Subcutaneous abdominal adipose tissue (tissue), 5 donors: ENCODE data around the gene ARRB1.
A peak's percentile ranks its signal among the peaks of the same experiment; 100 is the strongest.

Experiments
- H3K27ac ChIP-seq: one replicate; pipeline ENCODE4 v1.7.0; 2013; ENCODE audit warnings: low read depth, mild to moderate bottlenecking, inconsistent platforms, low read length, moderate library complexity
- H3K27me3 ChIP-seq, 5 donors: one replicate each; pipeline ENCODE4 v1.7.0; 2013; ENCODE audit warnings: low read length in 5 of 5, inconsistent platforms in 1 of 5; ENCODE audit not compliant: control insufficient read depth in 5 of 5, insufficient read depth in 4 of 5
- H3K36me3 ChIP-seq, 5 donors: one replicate each; pipeline ENCODE4 v1.7.0; 2013; ENCODE audit warnings: low read length in 5 of 5; ENCODE audit not compliant: control insufficient read depth in 5 of 5, insufficient read depth in 5 of 5
- H3K4me1 ChIP-seq, 5 donors: one replicate each; pipeline ENCODE4 v1.7.0; 2013; ENCODE audit warnings: low read length in 5 of 5, mild to moderate bottlenecking in 3 of 5, moderate library complexity in 1 of 5; ENCODE audit not compliant: control insufficient read depth in 5 of 5, insufficient read depth in 5 of 5
- H3K4me3 ChIP-seq, 5 donors: one replicate each; pipeline ENCODE4 v1.7.0; 2013; ENCODE audit warnings: low read length in 5 of 5, low read depth in 1 of 5
- H3K9ac ChIP-seq, 5 donors: one replicate each; pipeline ENCODE4 v1.7.0; 2013; ENCODE audit warnings: low read length in 5 of 5, mild to moderate bottlenecking in 4 of 5, moderate library complexity in 3 of 5
- H3K9me3 ChIP-seq, 5 donors: one replicate each; pipeline ENCODE4 v1.7.0; 2013; ENCODE audit warnings: low read length in 5 of 5; ENCODE audit not compliant: control insufficient read depth in 5 of 5
- donor health status: healthy.
- donor health status: healthy.
- donor health status: healthy.
- donor health status: healthy.
- donor health status: healthy.

The ARRB1 gene

GRCh38 chr11:75240311-75241035, 111.0 kb downstream of the ARRB1 start, which contains the start of gene TPBGL:
TPBGL (plus strand) TSS chr11:75240774; CDS start chr11:75241050, 276 bp downstream.
- peaks cover 22 to 56% (median 41%) of the 10 kb centered on the region in 5 donors for H3K27me3 ChIP-seq
- no peak within 1 kb of the TSS for H3K9ac ChIP-seq
- H3K4me1 ChIP-seq: peaks cover 0 to 23% (median 10%) of the 10 kb centered on the region in 5 donors
- H3K9me3 ChIP-seq: peaks cover 0 to 2% (median 0%) of the 10 kb centered on the region in 5 donors
- H3K4me3 ChIP-seq: peak within 1 kb of the TSS in 4 of 5 donors; percentile 52 to 65 (median 62)
- H3K27ac ChIP-seq: no peak within 1 kb of the TSS
- no peaks in the 10 kb centered on the region for H3K36me3 ChIP-seq

GRCh38 chr11:75239531-75240290, 111.8 kb downstream of the ARRB1 start:
- no peaks in the 10 kb centered on the region for H3K36me3 ChIP-seq
- H3K9ac ChIP-seq: no peak overlapping the region
- H3K27ac ChIP-seq: no peak overlapping the region
- H3K27me3 ChIP-seq: peaks cover 22 to 55% (median 43%) of the 10 kb centered on the region in 5 donors
- no peak overlapping the region for H3K4me3 ChIP-seq
- peaks cover 0 to 23% (median 10%) of the 10 kb centered on the region in 5 donors for H3K4me1 ChIP-seq
- H3K9me3 ChIP-seq: peaks cover 0 to 2% (median 0%) of the 10 kb centered on the region in 5 donors

GRCh38 chr11:75238595-75239440, 112.6 kb downstream of the ARRB1 start:
- Histone ChIP-seq H3K36me3 (no peaks in the 10 kb centered on the region), H3K27ac (no peak overlapping the region), H3K4me1 (peaks cover 0 to 23% (median 10%) of the 10 kb centered on the region in 5 donors), H3K9me3 (peaks cover 0 to 1% (median 0%) of the 10 kb centered on the region in 5 donors), H3K9ac (no peak overlapping the region), H3K4me3 (no peak overlapping the region), H3K27me3 (peaks cover 20 to 52% (median 38%) of the 10 kb centered on the region in 5 donors)

- H3K9me3 ChIP-seq: no peaks in the 10 kb centered on the region
- H3K27me3 ChIP-seq: peaks cover 10 to 35% (median 23%) of the 10 kb centered on the region in 5 donors
- H3K27ac ChIP-seq: no peak overlapping the region
- H3K4me3 ChIP-seq: no peak overlapping the region
- H3K4me1 ChIP-seq: peaks cover 0 to 18% (median 9%) of the 10 kb centered on the region in 5 donors
- no peak overlapping the region for H3K9ac ChIP-seq
- no peaks in the 10 kb centered on the region for H3K36me3 ChIP-seq
These were observed 114.4 kb downstream of the ARRB1 start for GRCh38 chr11:75237050-75237449.

GRCh38 chr11:75236062-75236461, 115.4 kb downstream of the ARRB1 start:
- Histone ChIP-seq H3K9me3 (no peaks in the 10 kb centered on the region), H3K4me3 (no peak overlapping the region), H3K27ac (no peak overlapping the region), H3K27me3 (peaks cover 10 to 37% (median 23%) of the 10 kb centered on the region in 5 donors), H3K36me3 (no peaks in the 10 kb centered on the region), H3K4me1 (peaks cover 0 to 11% (median 7%) of the 10 kb centered on the region in 5 donors), H3K9ac (no peak overlapping the region)

- H3K9ac ChIP-seq: no peak overlapping the region
- peaks cover 0 to 19% (median 8%) of the 10 kb centered on the region in 5 donors for H3K27me3 ChIP-seq
- H3K4me1 ChIP-seq: no peaks in the 10 kb centered on the region
- H3K27ac ChIP-seq: no peak overlapping the region
- no peaks in the 10 kb centered on the region for H3K36me3 ChIP-seq
- no peaks in the 10 kb centered on the region for H3K9me3 ChIP-seq
- no peak overlapping the region for H3K4me3 ChIP-seq
These were observed 117.7 kb downstream of the ARRB1 start for GRCh38 chr11:75233754-75234172.

- Histone ChIP-seq H3K4me1 (no peaks in the 10 kb centered on the region), H3K27me3 (peaks cover 0 to 8% (median 5%) of the 10 kb centered on the region in 5 donors), H3K9me3 (no peaks in the 10 kb centered on the region), H3K9ac (no peak overlapping the region), H3K27ac (no peak overlapping the region), H3K36me3 (no peaks in the 10 kb centered on the region), H3K4me3 (no peak overlapping the region)
These were observed 120.8 kb downstream of the ARRB1 start for GRCh38 chr11:75230621-75231020.

- no peak overlapping the region for H3K4me3 ChIP-seq
- H3K27ac ChIP-seq: no peak overlapping the region
- H3K4me1 ChIP-seq: no peaks in the 10 kb centered on the region
- no peak overlapping the region for H3K9ac ChIP-seq
- no peaks in the 10 kb centered on the region for H3K36me3 ChIP-seq
- no peaks in the 10 kb centered on the region for H3K9me3 ChIP-seq
- H3K27me3 ChIP-seq: peaks cover 0 to 5% (median 3%) of the 10 kb centered on the region in 5 donors
These were observed 122.0 kb downstream of the ARRB1 start for GRCh38 chr11:75229466-75229865.

- H3K9me3 ChIP-seq: no peaks in the 10 kb centered on the region
- H3K4me1 ChIP-seq: no peaks in the 10 kb centered on the region
- no peak overlapping the region for H3K27ac ChIP-seq
- H3K36me3 ChIP-seq: no peaks in the 10 kb centered on the region
- no peak overlapping the region for H3K4me3 ChIP-seq
- peaks cover 0 to 3% (median 0%) of the 10 kb centered on the region in 5 donors for H3K27me3 ChIP-seq
- no peak overlapping the region for H3K9ac ChIP-seq
These were observed 125.7 kb downstream of the ARRB1 start for GRCh38 chr11:75225794-75226193.
